Measurements from ENCODE around the gene EEF1A2.

- TF ChIP-seq CTCF (IDR thresholded peaks at IDR 0.05), result no peak
- no peak for TF ChIP-seq POLR2A (IDR thresholded peaks at IDR 0.05)
Measured at GRCh38 chr20:63543733-63544132, 44.9 kb upstream of the EEF1A2 start.

Measured in uterus (tissue), 2 donors.